PC-9 (cell line): Measurements from ENCODE around the gene ASB10. TPM values are rescaled to one million over a fixed set of nuclear protein-coding genes. Genes with fewer than 3 reads are reported as not detected.

Experiments
- Bru-seq: library from RNA; stranded (reverse); fragments of 400-500 nt; gene quantifications from one replicate; lab custom pipeline; 2021; lab: Mats Ljungman, UMichigan
- BruChase-seq, 2 experiments: library from RNA; stranded (reverse); fragments of 400-500 nt; gene quantifications; one replicate each; lab custom pipeline; 2021; lab: Mats Ljungman, UMichigan
- BruUV-seq: library from RNA; stranded (reverse); fragments of 400-500 nt; replicated peaks from 2 replicates; lab custom pipeline; 2021; lab: Mats Ljungman, UMichigan
- CTCF ChIA-PET: fragments of 300-600 bp; sonication (Branson Sonifier 250); formaldehyde crosslinking; loops from one replicate; lab custom pipeline; 2022; ENCODE audit warnings: antibody characterized with exemption; lab: Charles Lee
- POLR2A ChIA-PET: fragments of 300-600 bp; sonication (Branson Sonifier 250); formaldehyde crosslinking; loops from one replicate; lab custom pipeline; 2022; ENCODE audit warnings: antibody characterized with exemption; ENCODE audit not compliant: unreplicated experiment; lab: Charles Lee
- DNase-seq, 2 experiments: peaks; one replicate each; pipeline versions ENCODE4 v3.0.0 to v3.0.0-alpha.2; 2015 to 2022; ENCODE audit warnings: mixed read lengths in 1 of 2
- H2AFZ ChIP-seq: fragments of 200-600 bp; sonication (generic); 2 replicates; pipeline ENCODE4 v1.8.1; 2017; ENCODE audit warnings: antibody characterized with exemption
- H3F3A ChIP-seq: fragments of 200-600 bp; sonication (generic); 2 replicates; pipeline ENCODE4 v1.8.1; 2017; ENCODE audit warnings: antibody characterized with exemption, mild to moderate bottlenecking, low read depth; ENCODE audit not compliant: insufficient read depth
- H3K27ac ChIP-seq: fragments of 200-600 bp; sonication (generic); 2 replicates; pipeline ENCODE4 v1.6.1; 2016; ENCODE audit warnings: mixed run types
- H3K27me3 ChIP-seq: fragments of 200-600 bp; sonication (generic); 2 replicates; pipeline ENCODE4 v1.6.1; 2016; ENCODE audit warnings: low read depth, mixed run types; ENCODE audit not compliant: insufficient read depth
- H3K36me3 ChIP-seq: fragments of 200-600 bp; sonication (generic); 2 replicates; pipeline ENCODE4 v1.6.1; 2016; ENCODE audit warnings: low read depth, mixed run types
- H3K4me1 ChIP-seq: fragments of 200-600 bp; sonication (generic); replicated peaks from 2 replicates; pipeline ENCODE4 v1.6.1; 2016; ENCODE audit warnings: mixed run types; ENCODE audit not compliant: insufficient read depth
- H3K4me2 ChIP-seq: fragments of 200-600 bp; sonication (generic); 2 replicates; pipeline ENCODE4 v1.6.1; 2017; ENCODE audit warnings: mixed run types
- H3K4me3 ChIP-seq: fragments of 200-600 bp; sonication (generic); 2 replicates; pipeline ENCODE4 v1.6.1; 2016; ENCODE audit warnings: mixed run types
- H3K79me2 ChIP-seq: fragments of 200-600 bp; sonication (generic); 2 replicates; pipeline ENCODE4 v1.6.1; 2017; ENCODE audit warnings: low read depth, mixed run types
- H3K9me2 ChIP-seq: fragments of 200-600 bp; sonication (generic); 2 replicates; pipeline ENCODE4 v1.8.1; 2017; ENCODE audit warnings: mild to moderate bottlenecking; ENCODE audit not compliant: insufficient read depth
- H3K9me3 ChIP-seq: fragments of 200-600 bp; sonication (generic); 2 replicates; pipeline ENCODE4 v1.8.1; 2016; ENCODE audit warnings: low read depth; ENCODE audit not compliant: insufficient read depth
- H4K20me1 ChIP-seq: fragments of 200-600 bp; sonication (generic); 2 replicates; pipeline ENCODE4 v1.8.1; 2017; ENCODE audit not compliant: insufficient read depth
- EZH2 ChIP-seq: fragments of 200-600 bp; sonication (generic); IDR thresholded peaks from 2 replicates; pipeline ENCODE4 v1.8.0; 2017; ENCODE audit warnings: antibody characterized with exemption, low read depth
- intact Hi-C: fragments of 100-400 bp; cut with micrococcal nuclease; formaldehyde crosslinking; loops from one replicate; pipeline ENCODE4 v1.10.0; 2022; ENCODE audit not compliant: unreplicated experiment
- long read RNA-seq: library from polyadenylated mRNA; stranded (forward); transcript quantifications from one replicate; pipeline ENCODE4 v2.0.0, GENCODE V29; 2022
- total RNA-seq: library from RNA; stranded (reverse); gene quantifications from 2 replicates; pipeline ENCODE4 v1.2.3, GENCODE V29; 2021
- TF ChIP-seq, protein P1 (sequence below): fragments of 200-600 bp; sonication (generic); conservative IDR thresholded peaks from 2 replicates; pipeline ENCODE4 v1.6.1; 2017; ENCODE audit warnings: mixed run types, antibody characterized with exemption, mild to moderate bottlenecking, moderate library complexity

The ASB10 gene, protein sequence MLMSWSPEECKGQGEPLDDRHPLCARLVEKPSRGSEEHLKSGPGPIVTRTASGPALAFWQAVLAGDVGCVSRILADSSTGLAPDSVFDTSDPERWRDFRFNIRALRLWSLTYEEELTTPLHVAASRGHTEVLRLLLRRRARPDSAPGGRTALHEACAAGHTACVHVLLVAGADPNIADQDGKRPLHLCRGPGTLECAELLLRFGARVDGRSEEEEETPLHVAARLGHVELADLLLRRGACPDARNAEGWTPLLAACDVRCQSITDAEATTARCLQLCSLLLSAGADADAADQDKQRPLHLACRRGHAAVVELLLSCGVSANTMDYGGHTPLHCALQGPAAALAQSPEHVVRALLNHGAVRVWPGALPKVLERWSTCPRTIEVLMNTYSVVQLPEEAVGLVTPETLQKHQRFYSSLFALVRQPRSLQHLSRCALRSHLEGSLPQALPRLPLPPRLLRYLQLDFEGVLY
- total RNA-seq (not detected in 2 replicates), Bru-seq, nascent RNA (not detected), BruChase-seq, experiment 1, labeled RNA remaining after a 2-hour chase (not detected), BruChase-seq, experiment 2, labeled RNA remaining after a 6-hour chase (not detected)
- long read RNA-seq = 0 reads

DNA sequence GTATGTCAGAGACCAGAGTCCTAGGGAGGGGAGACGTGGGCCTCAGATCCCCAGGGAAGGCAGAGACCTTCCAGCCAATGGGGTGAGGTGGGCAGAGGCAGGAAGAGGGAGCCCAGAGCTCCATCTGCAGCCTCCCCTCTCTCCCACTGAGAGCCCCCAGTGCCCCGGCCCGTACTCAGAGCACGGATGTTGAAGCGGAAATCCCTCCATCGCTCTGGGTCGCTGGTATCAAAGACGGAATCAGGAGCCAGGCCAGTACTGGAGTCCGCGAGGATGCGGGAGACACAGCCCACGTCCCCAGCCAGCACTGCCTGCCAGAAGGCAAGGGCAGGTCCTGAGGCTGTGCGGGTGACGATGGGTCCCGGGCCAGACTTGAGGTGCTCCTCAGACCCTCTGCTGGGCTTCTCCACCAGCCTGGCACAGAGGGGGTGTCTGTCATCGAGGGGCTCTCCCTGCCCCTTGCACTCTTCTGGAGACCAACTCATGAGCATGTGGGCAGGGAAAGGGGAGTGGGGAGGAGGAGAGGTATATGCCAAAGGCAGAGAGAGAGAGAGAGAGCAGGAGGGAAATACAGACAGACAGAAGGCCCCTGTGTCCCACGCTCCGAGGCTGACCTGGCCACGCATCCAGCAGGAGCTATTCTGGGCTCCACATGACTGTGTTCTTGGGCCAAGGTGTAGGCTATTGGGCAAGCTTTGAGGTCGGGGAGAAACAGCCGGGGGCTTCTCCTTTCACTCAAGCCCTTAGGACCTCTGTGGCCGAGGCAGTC, at the start of gene ASB10:
TSS of gene ASB10 (minus strand) at position 611 of the 769 bp plus-strand sequence. CDS start at position 491, 120 bp downstream.
- CTCF ChIA-PET = no interaction called here
- no peaks in the 10 kb centered on the region for H4K20me1 ChIP-seq
- peaks cover 97% of the 10 kb centered on the region for H3K27me3 ChIP-seq
- no peak within 1 kb of the TSS for H3K4me2 ChIP-seq
- no peaks in the 10 kb centered on the region for H3K9me2 ChIP-seq
- POLR2A ChIA-PET = no interaction called here
- no TSS peak for BruUV-seq
- no peaks in the 10 kb centered on the region for H3F3A ChIP-seq
- intact Hi-C loops = no loop called here
- no peaks in the 10 kb centered on the region for H3K9me3 ChIP-seq
- no peak within 1 kb of the TSS for H2AFZ ChIP-seq
- DNase-seq = no peak
- no peaks in the 10 kb centered on the region for H3K79me2 ChIP-seq
- no peaks in the 10 kb centered on the region for H3K4me1 ChIP-seq
- H3K27ac ChIP-seq = no peak within 1 kb of the TSS
- H3K36me3 ChIP-seq = no peaks in the 10 kb centered on the region
- no peak within 1 kb of the TSS for H3K4me3 ChIP-seq
- TF ChIP-seq, protein P1, sequence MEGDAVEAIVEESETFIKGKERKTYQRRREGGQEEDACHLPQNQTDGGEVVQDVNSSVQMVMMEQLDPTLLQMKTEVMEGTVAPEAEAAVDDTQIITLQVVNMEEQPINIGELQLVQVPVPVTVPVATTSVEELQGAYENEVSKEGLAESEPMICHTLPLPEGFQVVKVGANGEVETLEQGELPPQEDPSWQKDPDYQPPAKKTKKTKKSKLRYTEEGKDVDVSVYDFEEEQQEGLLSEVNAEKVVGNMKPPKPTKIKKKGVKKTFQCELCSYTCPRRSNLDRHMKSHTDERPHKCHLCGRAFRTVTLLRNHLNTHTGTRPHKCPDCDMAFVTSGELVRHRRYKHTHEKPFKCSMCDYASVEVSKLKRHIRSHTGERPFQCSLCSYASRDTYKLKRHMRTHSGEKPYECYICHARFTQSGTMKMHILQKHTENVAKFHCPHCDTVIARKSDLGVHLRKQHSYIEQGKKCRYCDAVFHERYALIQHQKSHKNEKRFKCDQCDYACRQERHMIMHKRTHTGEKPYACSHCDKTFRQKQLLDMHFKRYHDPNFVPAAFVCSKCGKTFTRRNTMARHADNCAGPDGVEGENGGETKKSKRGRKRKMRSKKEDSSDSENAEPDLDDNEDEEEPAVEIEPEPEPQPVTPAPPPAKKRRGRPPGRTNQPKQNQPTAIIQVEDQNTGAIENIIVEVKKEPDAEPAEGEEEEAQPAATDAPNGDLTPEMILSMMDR = no peak
- TF ChIP-seq EZH2 = no peak

DNA sequence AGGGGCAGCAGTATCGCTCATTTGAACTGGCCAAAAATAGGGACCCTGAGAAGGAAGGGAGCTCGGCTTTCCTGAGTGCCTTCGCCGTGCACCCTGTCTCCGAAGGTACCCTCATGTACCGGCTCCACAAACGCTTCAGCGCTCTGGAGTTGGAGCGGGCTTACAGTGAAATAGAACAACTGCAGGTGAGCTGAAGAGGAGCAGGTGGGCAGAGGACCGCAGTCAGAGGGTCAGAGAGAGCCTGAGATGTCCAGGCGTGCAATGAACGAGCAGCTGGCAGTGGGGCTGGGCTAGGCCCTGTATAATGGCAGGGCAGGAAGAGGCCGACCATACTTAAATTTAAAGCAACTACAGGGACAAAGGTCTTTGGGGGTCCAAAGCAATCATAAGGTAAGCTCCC, 49.4 kb upstream of the ASB10 start:
- H3K36me3 ChIP-seq = peaks cover 22% of the 10 kb centered on the region; the same call in 1 of the 2 replicates
- no peaks in the 10 kb centered on the region for H3K9me2 ChIP-seq
- no peaks in the 10 kb centered on the region for H3K9me3 ChIP-seq
- no TSS peak for BruUV-seq
- TF ChIP-seq, protein P1 = no peak
- TF ChIP-seq EZH2 = no peak
- no peaks in the 10 kb centered on the region for H3K27me3 ChIP-seq
- CTCF ChIA-PET = interaction anchor here (0.6 kb wide), 1 partner anchor 1760 kb away, joined by 3 read pairs; no protein-coding TSS in a partner anchor
- H4K20me1 ChIP-seq = peaks cover 52% of the 10 kb centered on the region
- POLR2A ChIA-PET = no interaction called here
- DNase-seq = no peak
- H3K4me3 ChIP-seq = no peak overlapping the region
- H3K4me1 ChIP-seq = peaks cover 15% of the 10 kb centered on the region
- H3K27ac ChIP-seq = no peak overlapping the region
- 0 out of 2 replicates have a peak, but pooled peaks cover 3% of the 10 kb centered on the region for H3F3A ChIP-seq
- H3K79me2 ChIP-seq = peaks cover 41% of the 10 kb centered on the region
- no peak overlapping the region for H2AFZ ChIP-seq
- H3K4me2 ChIP-seq = no peak overlapping the region
- intact Hi-C loops = no loop called here

DNA sequence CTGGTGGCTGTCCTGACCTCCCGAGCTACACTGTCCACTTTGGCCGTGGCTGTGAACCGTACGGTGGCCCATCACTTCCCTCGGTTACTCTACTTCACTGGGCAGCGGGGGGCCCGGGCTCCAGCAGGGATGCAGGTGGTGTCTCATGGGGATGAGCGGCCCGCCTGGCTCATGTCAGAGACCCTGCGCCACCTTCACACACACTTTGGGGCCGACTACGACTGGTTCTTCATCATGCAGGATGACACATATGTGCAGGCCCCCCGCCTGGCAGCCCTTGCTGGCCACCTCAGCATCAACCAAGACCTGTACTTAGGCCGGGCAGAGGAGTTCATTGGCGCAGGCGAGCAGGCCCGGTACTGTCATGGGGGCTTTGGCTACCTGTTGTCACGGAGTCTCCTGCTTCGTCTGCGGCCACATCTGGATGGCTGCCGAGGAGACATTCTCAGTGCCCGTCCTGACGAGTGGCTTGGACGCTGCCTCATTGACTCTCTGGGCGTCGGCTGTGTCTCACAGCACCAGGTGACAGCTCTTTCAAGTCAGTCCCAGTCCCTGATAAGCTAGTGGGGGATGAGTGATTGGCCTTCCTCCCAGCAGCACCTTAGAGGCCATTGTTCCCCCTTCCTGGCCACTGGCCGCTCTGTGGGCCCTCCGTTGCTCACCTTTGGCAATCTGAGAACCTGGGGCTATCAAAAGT, 48.2 kb upstream of the ASB10 start:
- no peak for DNase-seq
- H3K9me3 ChIP-seq = no peaks in the 10 kb centered on the region
- no peak for TF ChIP-seq EZH2
- TF ChIP-seq, protein P1 = no peak
- H3F3A ChIP-seq = 0 out of 2 replicates have a peak, but pooled peaks cover 3% of the 10 kb centered on the region
- intact Hi-C loops = no loop called here
- peaks cover 50% of the 10 kb centered on the region for H4K20me1 ChIP-seq
- ChIA-PET POLR2A (no interaction called here), CTCF (no interaction called here)
- H3K4me2 ChIP-seq = no peak overlapping the region
- H3K36me3 ChIP-seq = peaks cover 22% of the 10 kb centered on the region; the same call in 1 of the 2 replicates
- no peak overlapping the region for H2AFZ ChIP-seq
- H3K4me3 ChIP-seq = no peak overlapping the region
- peaks cover 18% of the 10 kb centered on the region for H3K4me1 ChIP-seq
- H3K27ac ChIP-seq = no peak overlapping the region
- no peaks in the 10 kb centered on the region for H3K9me2 ChIP-seq
- H3K27me3 ChIP-seq = no peaks in the 10 kb centered on the region
- H3K79me2 ChIP-seq = peaks cover 41% of the 10 kb centered on the region
- no TSS peak for BruUV-seq
